Astrocyte (in vitro differentiated cells and primary cell): ENCODE measurements around the gene CNTNAP2. TPM values are rescaled to one million over a fixed set of nuclear protein-coding genes. Genes with fewer than 3 reads are reported as not detected.

Source experiments
- DNase-seq: peaks from one replicate; pipeline ENCODE4 v3.0.0-alpha.2; 2010; ENCODE audit warnings: low read depth
- FAIRE-seq: peaks from 2 replicates; lab custom pipeline; 2011; peaks lifted over from hg19 to GRCh38; lab: Jason Lieb, UNC
- H2AFZ ChIP-seq: 2 replicates; pipeline ENCODE4 v1.6.0; 2012; ENCODE audit warnings: low read depth, low read length, inconsistent platforms
- H3K27ac ChIP-seq: 2 replicates; pipeline ENCODE4 v1.5.1; 2011; ENCODE audit warnings: low read depth, low read length, inconsistent platforms
- H3K27me3 ChIP-seq: 2 replicates; pipeline ENCODE4 v1.6.0; 2011; ENCODE audit warnings: low read length, inconsistent platforms; ENCODE audit not compliant: insufficient read depth
- H3K36me3 ChIP-seq: 2 replicates; pipeline ENCODE4 v1.5.1; 2011; ENCODE audit warnings: low read length, inconsistent platforms; ENCODE audit not compliant: insufficient read depth
- H3K4me1 ChIP-seq: 2 replicates; pipeline ENCODE4 v1.5.1; 2011; ENCODE audit warnings: low read length, inconsistent platforms; ENCODE audit not compliant: insufficient read depth
- H3K4me2 ChIP-seq: 2 replicates; pipeline ENCODE4 v1.6.0; 2012; ENCODE audit warnings: low read length, inconsistent platforms
- H3K4me3 ChIP-seq: 2 replicates; pipeline ENCODE4 v1.5.1; 2011; ENCODE audit warnings: low read depth, mild to moderate bottlenecking, low read length, inconsistent platforms; ENCODE audit not compliant: insufficient read depth
- H3K79me2 ChIP-seq: 2 replicates; pipeline ENCODE4 v1.6.0; 2012; ENCODE audit warnings: mild to moderate bottlenecking, low read length, inconsistent platforms; ENCODE audit not compliant: insufficient read depth
- H3K9ac ChIP-seq: 2 replicates; pipeline ENCODE4 v1.6.0; 2012; ENCODE audit warnings: mild to moderate bottlenecking, low read length, inconsistent platforms
- H3K9me3 ChIP-seq: 2 replicates; pipeline ENCODE4 v1.5.1; 2012; ENCODE audit warnings: low read depth, mild to moderate bottlenecking, low read length, inconsistent platforms; ENCODE audit not compliant: insufficient read depth
- H4K20me1 ChIP-seq: 2 replicates; pipeline ENCODE4 v1.6.0; 2012; ENCODE audit warnings: low read length, inconsistent platforms; ENCODE audit not compliant: insufficient read depth
- H3K27ac Mint-ChIP-seq: one replicate; pipeline ENCODE4 v1.8.0; 2021; ENCODE audit warnings: mild to moderate bottlenecking, mixed read lengths; ENCODE audit not compliant: unreplicated experiment
- H3K27me3 Mint-ChIP-seq: one replicate; pipeline ENCODE4 v1.8.0; 2021; ENCODE audit warnings: low read depth, mixed read lengths; ENCODE audit not compliant: unreplicated experiment
- H3K36me3 Mint-ChIP-seq: one replicate; pipeline ENCODE4 v1.8.0; 2021; ENCODE audit warnings: low read depth, mixed read lengths; ENCODE audit not compliant: unreplicated experiment
- H3K4me1 Mint-ChIP-seq: one replicate; pipeline ENCODE4 v1.8.0; 2021; ENCODE audit warnings: low read depth, mixed read lengths; ENCODE audit not compliant: unreplicated experiment
- H3K4me3 Mint-ChIP-seq: one replicate; pipeline ENCODE4 v1.8.0; 2021; ENCODE audit warnings: mild to moderate bottlenecking, moderate library complexity, mixed read lengths; ENCODE audit not compliant: unreplicated experiment
- H3K9me3 Mint-ChIP-seq: one replicate; pipeline ENCODE4 v1.8.0; 2021; ENCODE audit warnings: mild to moderate bottlenecking, mixed read lengths; ENCODE audit not compliant: unreplicated experiment
- CTCF ChIP-seq: IDR thresholded peaks from 2 replicates; pipeline ENCODE4 v1.5.1; 2011; ENCODE audit warnings: low read depth, mild to moderate bottlenecking, inconsistent platforms, low read length, moderate library complexity; ENCODE audit not compliant: insufficient read depth
- EZH2 ChIP-seq: IDR thresholded peaks from 2 replicates; pipeline ENCODE4 v1.6.1; 2012; ENCODE audit warnings: mild to moderate bottlenecking, low read length, inconsistent platforms; ENCODE audit not compliant: insufficient read depth
- total RNA-seq: library from RNA; stranded (reverse); gene quantifications from 2 replicates; pipeline ENCODE4 v1.2.1, GENCODE V29; 2021

The CNTNAP2 gene
- total RNA-seq, 1 donor from 2014 or later, result 20.0 TPM

- no peak for DNase-seq
- H3K27me3 Mint-ChIP-seq, result no peaks in the 10 kb centered on the region
- Histone ChIP-seq H3K9ac (no peak overlapping the region), H3K27ac (no peak overlapping the region), H3K9me3 (no peaks in the 10 kb centered on the region), H3K4me1 (no peaks in the 10 kb centered on the region), H3K79me2 (no peaks in the 10 kb centered on the region), H3K4me2 (no peak overlapping the region), H3K36me3 (no peaks in the 10 kb centered on the region), H4K20me1 (no peaks in the 10 kb centered on the region), H3K27me3 (no peaks in the 10 kb centered on the region), H2AFZ (no peak overlapping the region), H3K4me3 (no peak overlapping the region)
- H3K4me3 Mint-ChIP-seq, result no peak overlapping the region
- H3K4me1 Mint-ChIP-seq, result no peaks in the 10 kb centered on the region
- H3K9me3 Mint-ChIP-seq, result no peaks in the 10 kb centered on the region
- no peak for TF ChIP-seq EZH2
- TF ChIP-seq CTCF, result no peak
- no peak for FAIRE-seq
- no peaks in the 10 kb centered on the region for H3K36me3 Mint-ChIP-seq
- no peak overlapping the region for H3K27ac Mint-ChIP-seq
Observed at GRCh38 chr7:146698995-146699610, 582.5 kb downstream of the CNTNAP2 start.

GRCh38 chr7:146700015-146700560 lies 583.5 kb downstream of the CNTNAP2 start:
- Mint-ChIP-seq H3K4me1 (no peaks in the 10 kb centered on the region), H3K9me3 (no peaks in the 10 kb centered on the region), H3K27me3 (no peaks in the 10 kb centered on the region), H3K36me3 (no peaks in the 10 kb centered on the region), H3K27ac (no peak overlapping the region), H3K4me3 (no peak overlapping the region)
- Histone ChIP-seq H3K4me1 (no peaks in the 10 kb centered on the region), H4K20me1 (no peaks in the 10 kb centered on the region), H3K27me3 (no peaks in the 10 kb centered on the region), H3K4me3 (no peak overlapping the region), H3K27ac (no peak overlapping the region), H3K9ac (no peak overlapping the region), H3K9me3 (no peaks in the 10 kb centered on the region), H2AFZ (no peak overlapping the region), H3K4me2 (no peak overlapping the region), H3K79me2 (no peaks in the 10 kb centered on the region), H3K36me3 (no peaks in the 10 kb centered on the region)
- no peak for DNase-seq
- no peak for FAIRE-seq
- TF ChIP-seq CTCF, result no peak
- no peak for TF ChIP-seq EZH2

GRCh38 chr7:146701166-146701565 lies 584.6 kb downstream of the CNTNAP2 start:
- no peak overlapping the region for H2AFZ ChIP-seq
- H3K4me1 ChIP-seq, result no peaks in the 10 kb centered on the region
- no peaks in the 10 kb centered on the region for H3K9me3 ChIP-seq
- H3K27me3 ChIP-seq, result no peaks in the 10 kb centered on the region
- no peak overlapping the region for H3K9ac ChIP-seq
- H4K20me1 ChIP-seq, result no peaks in the 10 kb centered on the region
- Mint-ChIP-seq H3K9me3 (no peaks in the 10 kb centered on the region), H3K36me3 (no peaks in the 10 kb centered on the region), H3K27ac (no peak overlapping the region), H3K27me3 (no peaks in the 10 kb centered on the region), H3K4me1 (no peaks in the 10 kb centered on the region), H3K4me3 (no peak overlapping the region)
- H3K27ac ChIP-seq, result no peak overlapping the region
- DNase-seq (no peak), FAIRE-seq (no peak)
- H3K4me3 ChIP-seq, result no peak overlapping the region
- H3K36me3 ChIP-seq, result no peaks in the 10 kb centered on the region
- H3K4me2 ChIP-seq, result no peak overlapping the region
- no peaks in the 10 kb centered on the region for H3K79me2 ChIP-seq
- no peak for TF ChIP-seq CTCF
- TF ChIP-seq EZH2, result no peak
